Cardiac atrium fibroblast (primary cell): ENCODE measurements around the gene CDK5. TPM values are rescaled to one million over a fixed set of nuclear protein-coding genes. Genes with fewer than 3 reads are reported as not detected.

Source experiments
- total RNA-seq: library from RNA; depleted of rRNA; stranded (reverse); fragments of >200 nt; gene quantifications from 2 replicates; pipeline ENCODE4 v1.2.3, GENCODE V29; 2015

CDK5 gene
- total RNA-seq = 9.2 and 13.0 TPM in 2 replicates

DNA sequence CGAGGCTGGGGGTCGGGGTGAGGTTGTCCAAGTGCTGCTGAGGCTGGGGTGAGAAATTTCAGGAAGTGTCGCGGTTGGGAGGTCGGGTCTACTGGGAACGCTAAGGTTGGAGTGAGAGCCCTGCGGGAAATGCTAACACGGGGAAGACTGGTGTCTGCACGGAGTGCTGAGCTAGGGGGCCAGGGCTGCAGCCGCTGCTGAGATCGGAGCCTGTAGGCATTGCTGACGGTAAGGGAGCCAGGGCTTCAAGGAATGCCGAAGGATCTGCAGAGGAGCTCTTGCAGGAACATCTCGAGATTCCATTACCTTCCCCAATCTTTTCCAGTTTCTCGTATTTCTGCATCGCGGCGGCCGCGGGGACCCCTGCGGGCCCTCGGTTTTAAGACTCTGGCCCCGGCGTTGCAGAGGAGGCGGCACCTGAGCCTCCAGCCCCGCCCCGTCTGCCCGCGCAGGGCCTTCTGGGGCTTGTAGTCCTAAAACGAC, at the start of gene CDK5:
Gene CDK5, minus strand, starts transcription at position 392 of the 483 bp plus-strand sequence. Its CDS starts 49 bp downstream, at position 343.

DNA sequence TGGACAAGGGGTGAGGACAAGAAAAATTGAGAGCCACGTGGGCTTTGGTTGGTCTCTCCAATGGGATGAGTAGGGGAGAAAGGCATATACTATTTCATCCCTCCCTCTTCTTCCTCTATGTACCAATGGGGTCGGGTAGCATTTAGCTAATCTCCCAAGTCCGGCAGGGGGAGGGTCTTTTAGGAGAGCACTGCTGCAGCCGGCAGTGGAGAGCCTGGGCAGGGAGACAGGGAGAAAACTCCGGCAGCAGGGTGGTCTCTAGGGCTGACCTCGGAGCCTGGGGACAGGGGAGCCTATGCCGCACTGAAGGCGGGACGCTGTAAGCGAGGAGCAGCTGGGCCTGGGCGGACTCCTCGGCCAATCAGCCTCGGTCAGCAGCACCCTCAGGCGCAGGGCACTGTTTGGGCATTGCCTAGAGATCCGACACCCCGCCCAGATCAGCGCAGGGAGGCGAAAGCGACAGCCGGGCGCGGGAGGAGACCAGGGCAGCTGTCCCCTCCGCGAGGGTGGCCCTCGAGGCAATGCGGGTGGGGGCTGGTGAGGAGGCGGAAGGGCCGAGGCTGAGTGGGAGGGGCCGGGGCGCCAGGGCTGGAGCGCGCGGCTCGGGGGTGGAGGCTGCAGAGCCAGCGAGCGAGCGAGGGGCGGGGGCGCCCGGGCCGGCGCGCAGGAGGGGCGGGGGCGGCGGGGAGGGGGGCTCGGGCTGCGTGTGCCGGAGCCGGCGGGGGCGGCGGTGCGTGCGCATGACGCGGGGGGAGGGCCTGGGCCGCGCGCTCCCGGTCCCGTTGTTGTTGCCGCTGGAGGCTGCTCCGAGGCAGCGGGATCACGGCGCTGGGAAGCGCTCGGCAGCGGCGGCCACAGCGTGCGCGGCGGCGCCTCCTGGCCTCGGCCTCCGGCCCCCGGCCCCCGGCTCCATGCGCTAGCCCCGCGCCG, 28.3 kb upstream of the CDK5 start, which contains the start of gene AGAP3:
Gene AGAP3, plus strand, starts transcription at position 785 of the 930 bp plus-strand sequence. CDS start 267 bp downstream, outside the sequence.

DNA sequence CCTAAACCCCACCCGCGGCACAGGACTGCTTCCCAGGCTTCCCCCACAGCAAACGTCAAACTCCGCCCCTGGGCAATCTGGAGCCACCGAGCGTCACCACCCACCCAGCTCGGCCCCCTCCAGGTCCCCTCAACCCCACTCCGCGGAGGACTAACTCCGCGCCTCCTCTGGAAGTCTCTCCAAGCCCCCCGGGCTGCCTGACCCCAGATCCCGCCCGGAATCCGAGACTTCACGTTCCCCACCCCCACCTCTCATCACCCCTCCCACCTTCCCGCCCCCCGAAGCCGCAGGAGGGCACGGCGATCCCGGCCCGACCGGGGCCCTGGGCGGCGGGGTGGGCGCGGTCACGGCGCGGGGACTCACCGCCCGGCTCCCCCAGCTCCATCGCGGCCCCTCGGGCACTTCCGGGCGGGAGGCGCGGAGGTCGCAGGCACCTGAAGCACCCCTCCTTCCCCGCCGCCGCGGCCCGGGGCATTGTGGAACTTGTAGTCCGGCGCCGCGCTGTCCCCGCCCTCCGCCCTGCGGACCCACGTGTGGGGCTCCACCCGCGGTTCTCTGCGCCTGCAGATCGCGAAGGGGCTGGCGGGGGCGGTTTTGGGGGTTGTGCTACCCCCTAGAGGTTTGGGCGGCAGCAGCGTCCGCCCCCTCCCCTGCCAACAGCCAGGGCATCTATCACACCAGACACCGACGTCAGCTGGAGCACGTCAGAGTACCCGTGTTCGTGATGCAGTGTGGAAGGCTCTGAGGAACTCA, 25.6 kb upstream of the CDK5 start, which contains the start of gene TMUB1:
Gene TMUB1, minus strand, starts transcription at position 423 of the 753 bp plus-strand sequence. CDS start 930 bp downstream, outside the sequence.

DNA sequence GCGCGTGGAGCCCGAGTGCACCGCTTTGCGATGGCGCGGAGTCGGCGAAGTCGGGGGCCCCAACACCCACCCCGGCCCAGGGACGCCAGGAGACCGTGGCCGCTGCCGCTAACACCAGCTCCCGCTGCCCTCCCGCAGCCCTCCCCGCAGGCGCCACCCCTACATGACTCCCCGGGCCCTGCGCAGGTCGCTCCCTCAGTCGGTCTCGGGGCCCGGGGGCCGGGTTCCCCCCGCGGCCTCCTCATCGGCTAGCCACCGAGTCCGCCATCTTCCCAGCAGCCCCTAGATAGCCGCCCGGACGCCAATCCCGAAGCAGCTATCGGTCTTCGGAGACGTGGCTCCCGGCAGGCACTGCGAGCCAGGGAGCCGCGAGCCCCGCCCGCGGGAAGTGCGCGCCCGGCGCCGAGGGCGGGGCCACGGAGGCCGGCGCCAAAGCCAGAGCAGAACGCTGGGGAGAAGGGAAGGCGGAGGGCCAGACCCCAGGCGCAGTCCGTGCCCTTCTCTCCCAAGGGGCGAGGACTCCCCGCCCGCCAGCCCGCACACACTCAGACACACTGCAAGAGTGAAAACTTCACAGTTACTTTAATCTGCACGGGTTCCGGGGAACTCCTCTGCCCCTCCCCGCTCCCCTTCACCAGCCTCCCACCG, 22.9 kb upstream of the CDK5 start, which contains the start of gene FASTK:
Gene FASTK, minus strand, starts transcription at position 288 of the 648 bp plus-strand sequence. Its CDS starts 43 bp downstream, at position 245.

DNA sequence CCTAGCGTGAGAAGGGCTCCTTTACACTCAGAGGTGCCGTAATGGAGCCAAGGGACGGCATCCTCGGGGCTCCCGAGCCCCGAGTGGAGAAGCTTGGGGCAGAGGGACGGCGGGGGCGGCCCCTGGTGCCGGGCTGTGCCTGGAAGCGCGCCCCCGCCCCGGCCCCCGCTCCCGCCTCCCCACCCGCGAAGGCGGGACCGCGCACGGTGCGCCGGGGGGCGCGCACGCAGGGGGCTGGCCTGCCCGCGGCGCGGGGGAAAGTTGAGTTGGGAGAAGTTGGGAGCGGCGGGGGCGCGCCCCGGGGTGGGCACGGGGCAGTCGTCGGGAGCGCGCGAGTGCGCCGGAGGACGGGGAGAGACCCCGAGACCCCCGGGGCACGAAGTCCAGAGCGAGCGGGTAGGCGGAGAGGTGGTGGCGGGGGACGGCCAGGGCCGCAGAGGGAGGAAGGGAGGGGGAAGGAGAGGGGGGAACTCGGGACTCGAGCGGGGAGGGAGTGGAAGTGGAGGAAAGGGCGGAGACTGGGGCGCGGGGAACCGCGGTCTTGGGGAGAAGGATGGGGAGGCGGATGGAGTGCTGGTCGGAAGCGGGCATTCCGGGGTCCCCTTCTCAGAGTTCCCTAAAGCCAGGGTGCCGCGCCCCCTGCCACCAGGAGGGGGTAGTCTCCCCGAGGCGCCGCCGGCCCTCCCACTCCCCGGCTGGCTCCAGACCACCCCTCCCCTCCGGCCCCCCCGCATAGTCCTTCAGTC, 1.8 kb upstream of the CDK5 start, which contains the start of gene SLC4A2:
Gene SLC4A2, plus strand, starts transcription at position 223 of the 746 bp plus-strand sequence. CDS start 2,399 bp downstream, outside the sequence.

DNA sequence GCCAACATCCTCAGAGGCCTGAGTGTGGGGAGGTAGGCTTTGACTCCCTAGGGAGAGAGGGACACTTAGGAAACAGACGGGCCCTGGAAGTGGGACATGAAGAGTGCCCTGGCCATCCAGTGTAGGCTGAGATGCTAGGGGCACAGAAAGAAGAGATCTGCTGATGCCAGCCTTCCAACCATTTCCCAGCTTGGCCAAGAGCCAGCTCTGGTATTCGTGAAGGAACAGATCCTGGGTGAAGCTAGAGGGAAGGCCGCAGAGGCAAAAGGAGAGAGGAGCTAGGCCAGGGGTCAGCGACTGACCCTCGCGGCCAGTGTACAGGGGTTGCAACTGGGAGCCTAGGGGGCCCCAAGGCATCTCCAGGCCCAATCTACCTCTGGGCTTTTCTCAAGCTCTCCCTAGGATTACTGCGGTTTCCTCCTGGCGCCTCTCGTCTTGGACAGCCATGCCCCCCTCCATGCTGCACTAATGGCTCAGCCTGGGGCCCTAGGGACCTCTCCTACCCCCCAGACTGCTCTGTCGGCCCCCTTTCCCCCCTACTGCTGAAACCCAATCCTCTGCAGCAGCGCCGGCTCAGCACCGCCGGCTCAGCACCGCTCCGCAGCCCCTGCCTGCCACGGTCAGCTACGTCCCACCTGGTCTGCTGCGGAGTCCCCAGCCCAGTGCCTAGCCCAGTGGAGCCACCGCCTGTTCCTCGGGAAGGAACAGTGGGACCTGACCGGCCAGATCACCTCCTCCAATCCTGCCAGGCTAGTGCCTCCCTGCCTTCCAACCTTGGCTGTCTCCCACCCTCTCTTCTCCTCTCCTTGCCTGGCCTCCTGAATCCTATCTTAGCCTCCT, 9.5 kb downstream of the CDK5 start, which contains the start of gene ASIC3:
Gene ASIC3, plus strand, starts transcription at position 556 of the 840 bp plus-strand sequence. CDS start 355 bp downstream, outside the sequence.

DNA sequence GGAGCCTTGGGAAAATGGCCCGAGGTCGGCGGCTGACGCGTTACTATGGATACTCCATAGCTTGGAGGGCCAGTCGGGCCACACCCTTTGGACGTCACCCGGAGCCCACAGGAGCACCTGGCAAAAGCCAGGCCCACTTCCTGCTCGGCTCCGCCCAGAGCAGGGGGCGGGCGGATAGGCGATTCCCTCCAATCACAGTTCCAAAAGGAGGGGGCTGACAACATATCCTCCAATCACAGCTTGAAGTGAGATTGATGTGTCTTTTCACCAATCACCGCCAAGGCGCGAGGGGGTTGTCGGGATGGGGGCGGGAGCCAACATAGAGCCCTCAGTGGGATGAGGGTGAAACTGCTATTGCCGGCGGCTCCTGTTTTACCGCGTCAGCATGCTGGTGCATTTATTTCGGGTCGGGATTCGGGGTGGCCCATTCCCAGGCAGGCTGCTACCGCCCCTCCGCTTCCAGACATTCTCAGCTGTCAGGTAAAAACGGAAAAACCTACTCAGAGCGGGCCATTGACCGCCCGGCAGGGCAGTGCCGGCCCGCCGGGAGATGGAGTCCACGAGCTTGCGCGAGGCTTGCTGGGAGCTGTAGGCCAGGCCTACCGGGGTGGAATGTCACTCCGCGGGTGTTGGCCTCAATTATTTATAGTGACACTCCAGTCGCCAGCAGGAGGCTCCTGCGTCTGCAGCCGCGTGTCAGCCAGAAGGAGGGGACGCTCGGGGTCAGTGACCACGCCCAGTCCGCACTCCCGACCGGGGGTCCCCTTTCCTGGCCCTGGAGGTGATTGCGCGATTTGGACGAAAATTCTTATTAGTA, 29.4 kb downstream of the CDK5 start, which contains the start of gene ABCB8:
Gene ABCB8, plus strand, starts transcription at position 320 of the 817 bp plus-strand sequence. Its CDS starts 66 bp downstream, at position 386.

DNA sequence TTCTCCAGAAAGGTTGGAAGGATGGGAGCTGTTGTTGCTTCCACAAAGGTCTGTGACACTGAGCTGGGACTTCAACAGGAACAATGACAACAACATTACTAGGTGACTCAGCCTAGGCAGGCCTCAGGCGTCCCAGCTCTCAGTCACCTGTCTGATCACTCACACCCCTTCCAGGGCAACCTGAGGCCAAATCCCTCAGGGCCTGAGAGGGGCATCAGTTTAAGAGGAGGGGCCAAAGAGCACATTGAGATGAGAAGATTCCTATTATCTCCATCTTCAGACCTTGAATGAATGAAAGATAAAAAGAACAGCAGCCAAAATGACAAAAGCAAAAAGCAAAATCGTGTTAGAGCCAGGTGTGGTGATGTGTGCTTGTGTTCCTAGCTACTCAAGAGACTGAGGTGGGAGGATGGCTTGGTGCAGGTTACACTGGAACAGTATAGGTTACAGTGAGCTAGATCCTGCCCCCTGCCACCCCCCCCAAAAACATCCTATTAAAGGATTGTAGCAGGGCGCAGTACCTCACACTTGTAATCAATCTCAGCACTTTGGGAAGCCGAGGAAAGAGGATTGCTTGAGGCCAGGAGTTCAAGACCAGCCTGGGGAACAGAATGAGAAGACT, 33.2 kb downstream of the CDK5 start, which contains the start of gene ATG9B:
Gene ATG9B, minus strand, starts transcription at position 60 of the 622 bp plus-strand sequence. CDS start 71 bp downstream, outside the sequence.

Other genes with a start within 250 kb of the CDK5 start
- not detected in 2 replicates for gene AOC1, start 205.4 kb downstream of the CDK5 start, total RNA-seq
- under 0.01 TPM in 1 of 2 replicates, not detected in the other for gene KCNH2, start 79.6 kb downstream of the CDK5 start, total RNA-seq
- gene NOS3, start 66.9 kb downstream of the CDK5 start, total RNA-seq = 5.4 and 18.6 TPM in 2 replicates
- 0.16 and 2.2 TPM in 2 replicates for gene ATG9B, start 33.4 kb downstream of the CDK5 start, total RNA-seq
- gene ABCB8, start 29.4 kb downstream of the CDK5 start, total RNA-seq = 26.9 and 33.6 TPM in 2 replicates
- gene ASIC3, start 9.4 kb downstream of the CDK5 start, total RNA-seq = 0.54 TPM in 1 of 2 replicates, not detected in the other
- gene SLC4A2, start 1.7 kb upstream of the CDK5 start, total RNA-seq = 123 and 225 TPM in 2 replicates
- 69.1 and 85.9 TPM in 2 replicates for gene FASTK, start 22.9 kb upstream of the CDK5 start, total RNA-seq
- 48.8 and 52.0 TPM in 2 replicates for gene TMUB1, start 25.6 kb upstream of the CDK5 start, total RNA-seq
- 33.0 and 41.3 TPM in 2 replicates for gene AGAP3, start 28.6 kb upstream of the CDK5 start, total RNA-seq
- gene GBX1, start 109.8 kb upstream of the CDK5 start, total RNA-seq = not detected in 2 replicates
- gene ASB10, start 129.4 kb upstream of the CDK5 start, total RNA-seq = not detected in 2 replicates
- gene H2BK1, start 152.6 kb upstream of the CDK5 start, total RNA-seq = not detected in 2 replicates
- gene ABCF2, start 169.3 kb upstream of the CDK5 start, total RNA-seq = 41.2 and 49.7 TPM in 2 replicates
- gene CHPF2, start 174.6 kb upstream of the CDK5 start, total RNA-seq = 89.0 and 110 TPM in 2 replicates
- 27.5 and 41.0 TPM in 2 replicates for gene SMARCD3, start 190.8 kb upstream of the CDK5 start, total RNA-seq